T-cell (primary cell): ENCODE results near the gene TIAM1. TPM values are rescaled to one million over a fixed set of nuclear protein-coding genes. Genes with fewer than 3 reads are reported as not detected.

Source experiments
- ATAC-seq, 4 experiments: fragments of 200-7000 bp in 3 of 4; fragments of 150-1000 bp in 1 of 4; cut with Tn5 transposase; replicated peaks in 1 of 4; 1 replicate in 3 of 4; 2 replicates in 1 of 4; pipeline ENCODE4 v1.10.0; 2021; ENCODE audit warnings: moderate library complexity in 3 of 4, mild to moderate bottlenecking in 2 of 4, moderate number of reproducible peaks in 1 of 4
- CTCF ChIA-PET, 2 donors: fragments of 300-600 bp; sonication (Branson Sonifier 250); formaldehyde crosslinking; loops; one replicate each; lab custom pipeline; 2022; ENCODE audit warnings: antibody characterized with exemption in 2 of 2; lab: Charles Lee
- POLR2A ChIA-PET, 2 donors: fragments of 300-600 bp; sonication (Branson Sonifier 250); formaldehyde crosslinking; loops; one replicate each; lab custom pipeline; 2022; ENCODE audit warnings: antibody characterized with exemption in 2 of 2; lab: Charles Lee
- DNase-seq, 35 experiments: peaks; one replicate each; pipeline versions ENCODE4 v3.0.0 to v3.0.0-alpha.2; 2013 to 2023
- H3K27ac ChIP-seq: one replicate; pipeline ENCODE4 v1.5.1; 2013; ENCODE audit warnings: low read length
- H3K27me3 ChIP-seq, 2 experiments: replicated peaks in 1 of 2; 1 replicate in 1 of 2; 2 replicates in 1 of 2; pipeline versions ENCODE4 v1.6.1 to v1.7.0; 2013; ENCODE audit warnings: low read length in 1 of 2, mixed read lengths in 1 of 2; ENCODE audit not compliant: control insufficient read depth in 2 of 2, insufficient read depth in 2 of 2; ENCODE audit errors: extremely low read depth in 1 of 2
- H3K36me3 ChIP-seq, 2 donors: 1 replicate in 1 of 2; 2 replicates in 1 of 2; pipeline versions ENCODE4 v1.6.1 to v1.7.0; 2013; ENCODE audit warnings: low read length in 1 of 2; ENCODE audit not compliant: control insufficient read depth in 2 of 2, insufficient read depth in 1 of 2; ENCODE audit errors: extremely low read depth in 1 of 2
- H3K4me1 ChIP-seq, 2 experiments: 1 replicate in 1 of 2; 2 replicates in 1 of 2; pipeline versions ENCODE4 v1.6.1 to v1.7.0; 2013; ENCODE audit warnings: low read length in 2 of 2, mixed read lengths in 1 of 2; ENCODE audit not compliant: insufficient read depth in 2 of 2, control insufficient read depth in 1 of 2; ENCODE audit errors: extremely low read depth in 1 of 2
- H3K4me3 ChIP-seq, 2 donors: 1 replicate in 1 of 2; 2 replicates in 1 of 2; pipeline versions ENCODE4 v1.5.1 to v1.7.0; 2013; ENCODE audit warnings: mild to moderate bottlenecking in 2 of 2, low read length in 1 of 2, moderate library complexity in 1 of 2; ENCODE audit not compliant: control insufficient read depth in 1 of 2; ENCODE audit errors: extremely low read depth in 1 of 2
- H3K9me3 ChIP-seq: 2 replicates; pipeline ENCODE4 v1.7.0; 2013
- H3K27ac Mint-ChIP-seq, 2 donors: one replicate each; pipeline ENCODE4 v1.8.0; 2020 to 2021; ENCODE audit warnings: mild to moderate bottlenecking in 2 of 2, mixed read lengths in 2 of 2
- H3K27me3 Mint-ChIP-seq, 2 donors: one replicate each; pipeline ENCODE4 v1.8.0; 2021 to 2022; ENCODE audit warnings: mixed read lengths in 2 of 2
- H3K36me3 Mint-ChIP-seq: one replicate; pipeline ENCODE4 v1.8.0; 2021; ENCODE audit warnings: mixed read lengths
- H3K4me1 Mint-ChIP-seq, 3 donors: one replicate each; pipeline ENCODE4 v1.8.0; 2020 to 2022; ENCODE audit warnings: mixed read lengths in 3 of 3, mild to moderate bottlenecking in 1 of 3
- H3K4me3 Mint-ChIP-seq, 3 donors: one replicate each; pipeline ENCODE4 v1.8.0; 2020 to 2022; ENCODE audit warnings: mild to moderate bottlenecking in 3 of 3, mixed read lengths in 3 of 3, moderate library complexity in 3 of 3
- H3K9me3 Mint-ChIP-seq, 3 donors: one replicate each; pipeline ENCODE4 v1.8.0; 2020 to 2022; ENCODE audit warnings: mixed read lengths in 3 of 3
- WGBS: methylation state at CpG from one replicate; pipeline ENCODE4 v1.1.5; 2013; ENCODE audit warnings: missing lambda C conversion rate; ENCODE audit not compliant: insufficient coverage; 5-methylcytosine and 5-hydroxymethylcytosine counted together
- total RNA-seq, 35 experiments: library from RNA in 6 of 35; stranded (reverse) in 6 of 35; fragments of 120-200 nt in 1 of 35; gene quantifications; one replicate each; pipeline versions ENCODE4 v1.2.1 to v1.2.4 and lab custom pipeline; 2013 to 2026

The TIAM1 gene
- total RNA-seq, 5 donors from 2014 or later (not counting 1 experiment from before 2014, with no cell fraction given), result 60.8 to 79.4 (median 65.5) TPM

DNA sequence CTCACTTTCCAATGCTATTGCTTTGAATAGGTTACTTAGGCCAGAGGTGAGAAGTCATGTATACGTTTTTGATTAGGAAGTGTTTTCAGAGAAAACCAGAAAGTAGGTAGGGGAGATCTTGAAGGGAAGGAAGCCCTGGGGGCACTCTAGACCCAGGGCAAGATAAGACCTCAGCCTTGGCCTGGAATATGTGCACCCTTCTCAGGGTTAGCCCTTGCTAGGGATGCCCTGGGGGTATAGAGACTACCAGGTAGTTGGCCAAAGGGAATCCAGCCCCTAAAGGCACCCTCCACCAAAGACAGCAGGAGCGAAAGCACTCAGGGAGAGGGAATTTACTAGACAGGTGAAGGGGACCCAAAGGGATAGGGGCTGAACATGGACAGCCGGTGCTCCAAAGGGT lies 7.0 kb downstream of the TIAM1 start:
- DNase-seq (no peak), ATAC-seq (no peak)
- no peak overlapping the region for H3K4me3 Mint-ChIP-seq
- peaks cover 12% of the 10 kb centered on the region for H3K36me3 Mint-ChIP-seq
- H3K9me3 Mint-ChIP-seq, result no peaks in the 10 kb centered on the region
- Histone ChIP-seq H3K4me3 (no peak overlapping the region), H3K36me3 (peaks cover 0 to 4% of the 10 kb centered on the region in 2 donors), H3K4me1 (peaks cover 0 to 2% of the 10 kb centered on the region in 2 experiments), H3K27ac (no peak overlapping the region), H3K9me3 (no peaks in the 10 kb centered on the region), H3K27me3 (peaks cover 0 to 6% of the 10 kb centered on the region in 2 experiments)
- no peak overlapping the region for H3K27ac Mint-ChIP-seq
- WGBS, result 60% methylated on average over 1 of the region's 3 CpGs
- POLR2A ChIA-PET, result no interaction called here
- CTCF ChIA-PET, result interaction anchor here in 1 of 2 donors (0.8 kb wide), 1 partner anchor 11 kb away, joined by 3 read pairs; no protein-coding TSS in a partner anchor
- peaks cover 29 to 35% (median 34%) of the 10 kb centered on the region in 3 donors for H3K4me1 Mint-ChIP-seq
- peaks cover 7 to 11% of the 10 kb centered on the region in 2 donors for H3K27me3 Mint-ChIP-seq

DNA sequence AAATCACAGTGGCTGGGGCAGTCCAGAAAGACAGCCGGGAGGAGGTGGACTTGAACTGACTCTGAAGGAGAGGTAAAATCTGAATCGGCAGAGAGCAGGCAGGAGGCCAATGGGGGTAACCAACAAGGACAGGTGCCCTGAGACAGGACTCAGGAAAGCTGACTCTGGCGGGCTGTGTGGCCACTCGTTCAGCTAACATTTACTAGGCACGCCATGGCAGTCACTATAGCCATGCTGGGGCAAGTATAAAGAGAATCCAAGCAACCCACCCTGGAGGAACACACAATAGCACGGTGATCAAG lies 7.4 kb downstream of the TIAM1 start:
- no peak overlapping the region for H3K27ac ChIP-seq
- no peak overlapping the region for H3K4me3 ChIP-seq
- Mint-ChIP-seq H3K4me3 (no peak overlapping the region), H3K9me3 (no peaks in the 10 kb centered on the region), H3K27ac (no peak overlapping the region), H3K4me1 (peaks cover 29 to 35% (median 34%) of the 10 kb centered on the region in 3 donors), H3K27me3 (peaks cover 7 to 11% of the 10 kb centered on the region in 2 donors), H3K36me3 (peaks cover 12% of the 10 kb centered on the region)
- WGBS, result 96% methylated on average over 6 of the region's 6 CpGs
- ChIA-PET POLR2A (no interaction called here), CTCF (interaction anchor here in 1 of 2 donors (0.8 kb wide), 1 partner anchor 11 kb away, joined by 3 read pairs; no protein-coding TSS in a partner anchor)
- H3K27me3 ChIP-seq, result peaks cover 0 to 4% of the 10 kb centered on the region in 2 experiments
- DNase-seq (no peak), ATAC-seq (no peak)
- peaks cover 0 to 4% of the 10 kb centered on the region in 2 donors for H3K36me3 ChIP-seq
- no peaks in the 10 kb centered on the region for H3K9me3 ChIP-seq
- peaks cover 0 to 2% of the 10 kb centered on the region in 2 experiments for H3K4me1 ChIP-seq

DNA sequence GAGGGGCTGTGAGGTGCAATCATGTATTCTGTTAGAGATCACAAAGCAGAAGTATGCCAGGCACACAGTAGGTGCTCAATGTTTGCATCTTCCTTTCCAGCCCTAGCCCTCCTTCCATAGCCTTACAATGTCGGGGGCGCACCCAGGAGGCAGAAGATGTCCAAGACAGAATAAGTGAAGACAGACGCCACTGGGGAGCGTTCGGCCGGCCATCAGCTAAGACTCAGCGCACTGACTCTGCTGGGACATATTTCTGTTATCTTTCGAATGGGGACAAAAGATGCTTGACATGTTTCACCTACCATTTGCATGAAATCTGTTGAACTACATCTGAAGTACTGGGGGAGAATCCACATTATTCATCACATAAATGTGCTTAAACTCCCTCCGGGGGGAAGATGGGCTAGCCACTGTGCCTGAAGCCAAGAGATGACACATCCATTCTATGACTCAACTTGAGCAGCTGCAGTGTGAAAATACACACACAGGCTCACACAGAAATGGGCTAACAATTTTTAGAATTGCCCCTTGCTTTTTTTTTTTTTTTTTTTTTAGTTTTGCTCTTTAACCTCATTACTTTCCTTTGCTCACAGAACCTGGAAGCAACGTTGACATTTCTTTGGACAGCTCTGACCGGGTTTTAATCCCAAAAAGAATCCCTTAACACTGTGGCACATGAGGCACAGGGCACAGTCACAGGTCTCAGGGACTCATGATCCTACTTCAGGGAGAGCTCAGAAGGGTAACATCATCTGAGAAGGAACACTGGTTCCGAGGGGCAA lies 7.9 kb downstream of the TIAM1 start:
- H3K27ac Mint-ChIP-seq, result no peak overlapping the region
- peaks cover 7 to 11% of the 10 kb centered on the region in 2 donors for H3K27me3 Mint-ChIP-seq
- Histone ChIP-seq H3K27me3 (peaks cover 0 to 4% of the 10 kb centered on the region in 2 experiments), H3K27ac (no peak overlapping the region), H3K4me1 (peaks cover 0 to under 1% of the 10 kb centered on the region in 2 experiments), H3K4me3 (no peak overlapping the region), H3K36me3 (peaks cover 0 to 4% of the 10 kb centered on the region in 2 donors), H3K9me3 (no peaks in the 10 kb centered on the region)
- ATAC-seq (peak in 1 of 4 experiments; percentile 41), DNase-seq (no peak)
- no peak overlapping the region for H3K4me3 Mint-ChIP-seq
- ChIA-PET POLR2A (no interaction called here), CTCF (interaction anchor here in 1 of 2 donors (0.8 kb wide), 1 partner anchor 10 kb away, joined by 3 read pairs; no protein-coding TSS in a partner anchor)
- peaks cover 12% of the 10 kb centered on the region for H3K36me3 Mint-ChIP-seq
- H3K9me3 Mint-ChIP-seq, result no peaks in the 10 kb centered on the region
- peaks cover 25 to 35% (median 31%) of the 10 kb centered on the region in 3 donors for H3K4me1 Mint-ChIP-seq
- 90% methylated on average over 7 of the region's 12 CpGs for WGBS

DNA sequence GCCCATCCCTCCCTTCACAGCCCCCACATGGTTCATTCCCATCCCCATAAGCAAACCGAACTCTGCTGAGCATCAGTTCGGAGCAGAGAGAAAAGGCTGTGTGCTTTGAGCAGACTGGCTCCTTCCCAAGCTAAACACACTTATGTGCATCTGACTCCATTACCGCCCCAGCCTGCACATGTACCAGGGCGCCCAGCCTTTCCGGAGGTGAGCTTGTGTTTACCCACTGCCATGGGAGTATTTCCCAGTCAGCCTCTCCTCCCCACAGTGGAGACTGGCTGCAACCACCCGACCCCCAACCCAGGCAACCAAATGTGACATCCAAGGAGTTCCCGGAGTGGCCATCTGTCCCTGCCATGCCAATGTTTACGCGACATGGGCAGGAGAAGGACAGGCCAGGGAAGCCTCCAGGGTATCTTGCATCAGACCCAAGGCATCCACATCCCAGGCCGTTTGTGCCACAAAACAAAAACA lies 9.4 kb downstream of the TIAM1 start:
- peaks cover 1 to 5% of the 10 kb centered on the region in 2 donors for H3K27me3 Mint-ChIP-seq
- H3K36me3 Mint-ChIP-seq, result peaks cover 20% of the 10 kb centered on the region
- Histone ChIP-seq H3K27ac (no peak overlapping the region), H3K9me3 (no peaks in the 10 kb centered on the region), H3K36me3 (peaks cover 0 to 4% of the 10 kb centered on the region in 2 donors), H3K4me1 (no peaks in the 10 kb centered on the region), H3K27me3 (peaks cover 0 to 2% of the 10 kb centered on the region in 2 experiments), H3K4me3 (no peak overlapping the region)
- CTCF ChIA-PET, result no interaction called here
- H3K9me3 Mint-ChIP-seq, result no peaks in the 10 kb centered on the region
- ATAC-seq (no peak), DNase-seq (no peak)
- POLR2A ChIA-PET, result interaction anchor here in 1 of 2 donors (0.6 kb wide), 1 partner anchor 300 kb away, joined by 8 read pairs; no protein-coding TSS in a partner anchor
- 91% methylated on average over 8 of the region's 10 CpGs for WGBS
- no peak overlapping the region for H3K4me3 Mint-ChIP-seq
- no peak overlapping the region for H3K27ac Mint-ChIP-seq
- peaks cover 15 to 27% (median 19%) of the 10 kb centered on the region in 3 donors for H3K4me1 Mint-ChIP-seq

DNA sequence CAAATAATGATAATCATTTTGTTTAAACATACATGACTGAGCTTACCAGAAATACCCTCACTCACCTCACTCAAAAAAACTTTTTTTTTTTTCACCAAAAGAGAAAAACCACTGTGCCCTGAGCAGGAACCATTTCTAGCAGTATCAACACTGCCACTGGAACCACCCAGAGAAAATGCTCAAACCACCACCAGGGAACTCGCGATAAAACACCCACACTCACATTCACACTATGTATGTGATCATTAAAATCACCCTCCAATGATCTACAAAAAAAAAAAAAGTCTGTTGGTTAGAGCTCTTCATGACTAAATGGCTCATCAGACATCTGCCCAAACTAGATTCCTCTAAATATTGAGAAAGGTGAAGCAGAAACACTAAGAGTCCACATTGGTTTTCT lies 11.5 kb downstream of the TIAM1 start:
- H3K4me3 ChIP-seq, result no peak overlapping the region
- DNase-seq (no peak), ATAC-seq (no peak)
- H3K4me1 Mint-ChIP-seq, result peaks cover 20 to 34% (median 24%) of the 10 kb centered on the region in 3 donors
- no peak overlapping the region for H3K4me3 Mint-ChIP-seq
- H3K27me3 Mint-ChIP-seq, result no peaks in the 10 kb centered on the region
- H3K27ac Mint-ChIP-seq, result no peak overlapping the region
- no CpG with 5 or more reads among the region's 2 CpGs for WGBS
- no peaks in the 10 kb centered on the region for H3K4me1 ChIP-seq
- CTCF ChIA-PET, result interaction anchor here in 1 of 2 donors (0.6 kb wide), 1 partner anchor 47 kb away, joined by 3 read pairs; no protein-coding TSS in a partner anchor
- H3K27ac ChIP-seq, result no peak overlapping the region
- H3K9me3 ChIP-seq, result no peaks in the 10 kb centered on the region
- no peaks in the 10 kb centered on the region for H3K9me3 Mint-ChIP-seq
- POLR2A ChIA-PET, result interaction anchor here in 1 of 2 donors (0.6 kb wide), 2 partner anchors 174 to 411 kb away, joined by 3 to 13 read pairs; no protein-coding TSS in a partner anchor
- H3K36me3 ChIP-seq, result peaks cover 0 to 11% of the 10 kb centered on the region in 2 donors
- peaks cover 8% of the 10 kb centered on the region for H3K36me3 Mint-ChIP-seq
- H3K27me3 ChIP-seq, result no peaks in the 10 kb centered on the region

DNA sequence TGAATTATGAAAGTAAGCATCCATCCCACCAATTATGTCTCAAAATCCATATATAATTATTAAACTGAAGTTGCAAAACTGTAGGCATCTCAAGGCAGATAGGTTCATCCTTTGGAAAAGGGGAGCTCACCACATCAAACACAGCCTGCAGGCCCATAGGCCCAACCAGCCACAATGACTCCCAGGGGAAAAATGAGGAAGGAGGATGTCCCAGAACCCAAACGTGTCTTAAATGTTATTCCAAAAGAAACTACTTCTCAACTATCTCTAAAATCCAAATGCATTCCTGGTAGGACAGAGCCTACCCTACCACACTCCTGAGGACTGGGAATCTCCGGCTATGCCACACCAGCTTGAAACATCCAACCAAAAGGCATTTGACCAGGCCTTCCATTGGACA lies 12.8 kb downstream of the TIAM1 start:
- 100% methylated on average over 1 of the region's 2 CpGs for WGBS

More for the DNA sequence above, 12.8 kb downstream of the TIAM1 start:
- ATAC-seq, result no peak
- Mint-ChIP-seq H3K27me3 (no peaks in the 10 kb centered on the region), H3K4me1 (peaks cover 26 to 37% (median 27%) of the 10 kb centered on the region in 3 donors), H3K27ac (no peak overlapping the region), H3K9me3 (no peaks in the 10 kb centered on the region), H3K4me3 (no peak overlapping the region), H3K36me3 (peaks cover 8% of the 10 kb centered on the region)
- ChIA-PET POLR2A (no interaction called here), CTCF (interaction anchor here in 1 of 2 donors (0.5 kb wide), 1 partner anchor 174 kb away, joined by 7 read pairs; no protein-coding TSS in a partner anchor)
- Histone ChIP-seq H3K4me3 (no peak overlapping the region), H3K27ac (no peak overlapping the region), H3K27me3 (no peaks in the 10 kb centered on the region), H3K9me3 (no peaks in the 10 kb centered on the region), H3K4me1 (peaks cover 6 to 12% of the 10 kb centered on the region in 2 experiments), H3K36me3 (peaks cover 0 to 11% of the 10 kb centered on the region in 2 donors)
- DNase-seq, result no peak
